GM12865 (cell line): ENCODE data around the gene MAP2K5.
A peak's percentile ranks its signal among the peaks of the same experiment; 100 is the strongest.

Source experiments
- DNase-seq: peaks from one replicate; pipeline ENCODE4 v3.0.0; 2010; ENCODE audit warnings: low read depth
- H3K4me3 ChIP-seq: 2 replicates; pipeline ENCODE4 v1.5.1; 2011; ENCODE audit warnings: mild to moderate bottlenecking, low read depth, low read length, control low read depth
- TF ChIP-seq, protein P1 (sequence below): IDR thresholded peaks from 2 replicates; pipeline ENCODE4 v1.5.1; 2011; ENCODE audit warnings: low read length, control low read depth, low read depth, inconsistent platforms; ENCODE audit not compliant: insufficient read depth; ENCODE audit errors: missing control alignments

Gene MAP2K5

DNA sequence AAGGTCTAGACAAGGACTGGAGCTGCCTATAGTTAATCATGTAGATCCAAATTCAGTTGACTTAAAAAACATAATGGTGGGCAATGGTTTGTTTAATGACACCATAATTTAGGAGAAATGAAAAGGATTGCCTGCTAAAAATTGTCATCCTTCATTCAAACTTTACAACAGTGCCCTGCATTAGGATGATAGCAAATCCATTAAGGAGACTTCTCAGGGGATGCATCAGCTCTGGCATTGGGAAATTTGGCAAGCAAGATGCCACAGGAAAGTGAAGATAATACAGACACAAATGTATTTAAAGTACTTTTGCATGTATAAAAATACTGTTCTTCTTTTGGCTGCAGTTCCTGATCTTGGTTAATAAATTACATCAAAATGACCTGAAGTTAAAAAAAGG, 189.7 kb downstream of the MAP2K5 start:
- H3K4me3 ChIP-seq: no peak overlapping the region
- TF ChIP-seq, protein P1, sequence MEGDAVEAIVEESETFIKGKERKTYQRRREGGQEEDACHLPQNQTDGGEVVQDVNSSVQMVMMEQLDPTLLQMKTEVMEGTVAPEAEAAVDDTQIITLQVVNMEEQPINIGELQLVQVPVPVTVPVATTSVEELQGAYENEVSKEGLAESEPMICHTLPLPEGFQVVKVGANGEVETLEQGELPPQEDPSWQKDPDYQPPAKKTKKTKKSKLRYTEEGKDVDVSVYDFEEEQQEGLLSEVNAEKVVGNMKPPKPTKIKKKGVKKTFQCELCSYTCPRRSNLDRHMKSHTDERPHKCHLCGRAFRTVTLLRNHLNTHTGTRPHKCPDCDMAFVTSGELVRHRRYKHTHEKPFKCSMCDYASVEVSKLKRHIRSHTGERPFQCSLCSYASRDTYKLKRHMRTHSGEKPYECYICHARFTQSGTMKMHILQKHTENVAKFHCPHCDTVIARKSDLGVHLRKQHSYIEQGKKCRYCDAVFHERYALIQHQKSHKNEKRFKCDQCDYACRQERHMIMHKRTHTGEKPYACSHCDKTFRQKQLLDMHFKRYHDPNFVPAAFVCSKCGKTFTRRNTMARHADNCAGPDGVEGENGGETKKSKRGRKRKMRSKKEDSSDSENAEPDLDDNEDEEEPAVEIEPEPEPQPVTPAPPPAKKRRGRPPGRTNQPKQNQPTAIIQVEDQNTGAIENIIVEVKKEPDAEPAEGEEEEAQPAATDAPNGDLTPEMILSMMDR: no peak
- DNase-seq: no peak

DNA sequence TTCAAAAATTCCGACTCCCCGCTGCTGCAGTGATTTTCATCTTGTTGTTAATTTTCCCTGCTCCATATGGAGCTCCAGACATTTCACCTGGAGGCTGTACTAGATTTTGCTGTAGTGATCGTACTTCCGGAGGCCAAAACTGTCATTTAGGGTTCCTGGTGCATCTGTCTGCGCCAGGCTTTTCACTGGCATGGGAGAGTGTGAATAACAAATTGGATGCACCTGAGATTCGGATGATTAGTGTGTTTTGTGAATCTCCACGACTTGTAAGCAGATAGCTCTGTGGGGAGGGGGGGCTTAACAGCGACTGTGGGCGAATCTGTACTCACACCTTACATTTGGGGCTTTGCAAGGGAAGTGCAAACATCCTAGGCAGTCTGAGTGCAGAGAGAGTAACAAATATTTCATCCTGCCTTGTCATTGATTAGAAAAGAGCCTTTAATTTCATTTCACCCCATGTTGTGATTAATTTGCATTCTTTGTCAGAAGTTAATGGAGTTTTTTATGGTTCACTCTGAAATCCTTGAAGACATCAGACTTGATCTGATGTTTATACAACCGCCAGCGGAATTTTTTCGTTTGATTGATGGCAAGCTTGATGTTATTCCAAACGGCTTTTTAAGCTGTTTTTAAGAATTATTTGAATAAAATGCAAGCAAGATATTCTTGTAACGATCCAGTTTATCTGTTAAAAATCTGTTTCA, 190.3 kb downstream of the MAP2K5 start:
- no peak overlapping the region for H3K4me3 ChIP-seq
- no peak for DNase-seq
- TF ChIP-seq, protein P1: no peak

DNA sequence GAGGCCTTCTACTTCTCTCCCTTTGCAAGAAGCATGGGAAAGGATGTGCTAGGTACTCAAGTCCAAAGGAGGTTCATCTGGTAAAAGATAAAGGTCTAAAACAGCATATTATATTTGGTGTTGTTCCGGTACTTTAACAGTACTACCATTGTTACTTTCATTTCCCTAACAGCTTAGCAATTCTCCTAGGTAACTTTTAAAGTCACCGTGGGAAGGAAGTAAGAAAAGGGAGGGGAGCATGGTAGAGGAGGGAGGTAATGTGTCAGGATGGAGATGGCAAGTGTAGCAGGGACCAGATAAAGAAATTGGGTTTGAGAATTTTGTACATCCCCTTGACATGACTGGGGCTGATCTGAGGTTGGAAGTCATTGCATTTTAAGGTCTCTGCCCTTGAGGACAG, 193.4 kb downstream of the MAP2K5 start:
- TF ChIP-seq, protein P1: no peak
- H3K4me3 ChIP-seq: no peak overlapping the region
- DNase-seq: peak; percentile 15

DNA sequence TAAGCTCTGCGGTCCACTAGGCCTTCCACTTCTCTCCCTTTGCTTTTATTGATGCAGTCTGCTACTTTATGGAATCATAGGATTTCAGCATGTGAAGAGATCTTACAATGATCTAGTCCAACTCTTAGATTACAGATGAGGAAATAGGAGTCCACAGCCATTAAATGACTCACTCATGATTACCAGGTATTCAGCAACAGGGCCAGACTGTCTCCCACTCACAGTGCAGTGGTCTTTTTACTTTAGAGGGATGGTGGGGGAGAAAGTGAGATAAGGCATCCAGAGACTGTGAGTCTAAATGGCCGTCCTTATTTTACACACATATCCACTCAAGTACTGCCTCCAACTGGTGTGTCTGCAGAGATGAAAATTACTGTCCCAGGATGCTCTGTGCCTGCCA, 194.3 kb downstream of the MAP2K5 start:
- TF ChIP-seq, protein P1: no peak
- no peak for DNase-seq
- no peak overlapping the region for H3K4me3 ChIP-seq

DNA sequence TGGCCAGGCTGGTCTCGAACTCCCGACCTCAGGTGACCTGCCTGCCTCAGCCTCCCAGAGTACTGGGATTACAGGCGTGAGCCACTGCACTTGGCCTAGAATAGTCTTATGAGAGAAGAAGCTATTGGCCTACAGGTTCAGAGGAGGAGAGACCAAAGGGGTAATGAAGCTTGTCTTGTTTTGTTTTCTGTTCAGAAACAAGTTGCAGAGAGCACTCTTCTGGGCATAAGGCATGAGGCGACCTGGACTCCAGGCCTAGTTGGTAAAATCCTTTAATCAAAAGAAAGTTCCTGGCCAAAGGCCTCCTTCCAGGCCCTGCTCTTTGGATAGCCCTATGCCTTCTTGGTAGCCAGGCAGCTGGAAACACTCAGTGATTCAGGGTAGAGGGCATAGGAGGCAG, 195.6 kb downstream of the MAP2K5 start:
- no peak for DNase-seq
- TF ChIP-seq, protein P1: no peak
- no peak overlapping the region for H3K4me3 ChIP-seq

DNA sequence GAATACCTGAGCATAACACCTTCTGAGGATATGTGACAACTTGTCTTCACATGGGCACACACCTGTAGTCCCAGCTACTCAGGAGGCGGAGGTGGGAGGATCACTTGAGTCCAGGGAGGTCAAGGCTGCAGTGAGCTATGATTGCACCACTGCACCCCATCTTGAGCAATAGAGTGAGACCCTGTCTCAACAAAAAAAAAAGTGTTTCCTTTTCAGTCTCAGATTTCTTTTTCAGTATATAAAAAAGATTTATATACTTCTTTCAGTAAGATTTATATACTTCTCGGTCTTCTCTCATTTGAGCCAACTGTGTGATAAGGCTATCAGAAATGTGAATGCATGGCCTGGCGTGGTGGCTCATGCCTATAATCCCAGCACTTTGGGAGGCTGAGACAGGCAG, 197.9 kb downstream of the MAP2K5 start:
- TF ChIP-seq, protein P1: no peak
- H3K4me3 ChIP-seq: no peak overlapping the region
- DNase-seq: no peak

DNA sequence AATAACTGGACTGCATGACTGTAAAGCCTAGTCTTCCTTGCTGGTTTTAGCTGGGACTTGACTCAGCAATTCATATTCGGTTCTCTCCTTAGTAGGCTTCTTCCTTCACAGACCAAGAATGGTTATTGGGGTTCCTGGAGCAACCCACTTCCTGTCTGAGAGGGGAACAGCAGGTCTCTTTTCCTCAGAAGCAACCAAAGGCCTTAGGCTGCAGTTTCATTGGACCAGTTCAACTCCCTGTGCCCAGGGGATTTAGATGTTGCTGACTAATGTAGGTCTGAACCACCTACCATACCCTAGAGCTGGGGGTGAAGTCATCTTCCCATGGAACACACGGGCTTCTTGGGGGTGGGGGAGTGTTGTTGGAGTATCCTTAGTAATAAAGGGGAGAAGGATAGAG, 198.8 kb downstream of the MAP2K5 start:
- peak; percentile 18 for DNase-seq
- TF ChIP-seq, protein P1: no peak

More for the DNA sequence above, 198.8 kb downstream of the MAP2K5 start:
- H3K4me3 ChIP-seq: no peak overlapping the region
